Measurements from ENCODE around the gene TMEM131L.
A peak's percentile ranks its signal among the peaks of the same experiment; 100 is the strongest.

TMEM131L gene

GRCh38 chr4:153486281-153487151 is 20.4 kb downstream of the TMEM131L start:
- Histone ChIP-seq H3K4me2 (ENCODE audit: low read length) (peak overlapping the region; percentile 81), H3K79me2 (ENCODE audit: control insufficient read depth, low read length) (peaks cover 100% of the 10 kb centered on the region), H3F3A (ENCODE audit: control insufficient read depth, insufficient read depth) (peaks cover 43% of the 10 kb centered on the region), H3K9me2 (replicated peaks; ENCODE audit: control insufficient read depth, low read length) (no peaks in the 10 kb centered on the region), H3K27ac (ENCODE audit: low read depth, low read length) (peak overlapping the region; percentile 59), H3K27me3 (ENCODE audit: control insufficient read depth, low read length) (no peaks in the 10 kb centered on the region), H3K4me1 (ENCODE audit: control insufficient read depth, low read length) (peaks cover 95% of the 10 kb centered on the region), H3K36me3 (ENCODE audit: control insufficient read depth, low read length) (peaks cover 92% of the 10 kb centered on the region), H3K9me3 (ENCODE audit: control insufficient read depth, insufficient read depth, low read length) (no peaks in the 10 kb centered on the region), H4K20me1 (ENCODE audit: control insufficient read depth, insufficient read depth, low read depth, low read length) (peaks cover 77% of the 10 kb centered on the region), H3K4me3 (ENCODE audit: low read length) (peak overlapping the region; percentile 62)
- TF ChIP-seq EZH2phosphoT487 (IDR thresholded peaks at IDR 0.05; ENCODE audit: borderline replicate concordance, low read length) = no peak
- TF ChIP-seq CTCF (IDR thresholded peaks at IDR 0.05; ENCODE audit: low read depth, low read length, poor library complexity, severe bottlenecking) = no peak

- TF ChIP-seq EZH2phosphoT487 (IDR thresholded peaks at IDR 0.05; ENCODE audit: borderline replicate concordance, low read length) (no peak), CTCF (IDR thresholded peaks at IDR 0.05; ENCODE audit: low read depth, low read length, poor library complexity, severe bottlenecking) (no peak)
- H3K79me2 ChIP-seq (ENCODE audit: control insufficient read depth, low read length) = peaks cover 100% of the 10 kb centered on the region
- peak overlapping the region; percentile 62 for H3K4me3 ChIP-seq (ENCODE audit: low read length)
- H3K4me1 ChIP-seq (ENCODE audit: control insufficient read depth, low read length) = peaks cover 93% of the 10 kb centered on the region
- peaks cover 89% of the 10 kb centered on the region for H3K36me3 ChIP-seq (ENCODE audit: control insufficient read depth, low read length)
- no peaks in the 10 kb centered on the region for H3K9me3 ChIP-seq (ENCODE audit: control insufficient read depth, insufficient read depth, low read length)
- no peaks in the 10 kb centered on the region for H3K27me3 ChIP-seq (ENCODE audit: control insufficient read depth, low read length)
- H3F3A ChIP-seq (ENCODE audit: control insufficient read depth, insufficient read depth) = peaks cover 56% of the 10 kb centered on the region
- no peaks in the 10 kb centered on the region for H3K9me2 ChIP-seq (replicated peaks; ENCODE audit: control insufficient read depth, low read length)
- peak overlapping the region; percentile 59 for H3K27ac ChIP-seq (ENCODE audit: low read depth, low read length)
- peak overlapping the region; percentile 81 for H3K4me2 ChIP-seq (ENCODE audit: low read length)
- peaks cover 83% of the 10 kb centered on the region for H4K20me1 ChIP-seq (ENCODE audit: control insufficient read depth, insufficient read depth, low read depth, low read length)
Observed at GRCh38 chr4:153488006-153488891, 22.1 kb downstream of the TMEM131L start.

GRCh38 chr4:153489856-153490558 is 23.8 kb downstream of the TMEM131L start:
- H3K4me1 ChIP-seq (ENCODE audit: control insufficient read depth, low read length) = peaks cover 98% of the 10 kb centered on the region
- H3K27ac ChIP-seq (ENCODE audit: low read depth, low read length) = peak overlapping the region; percentile 59
- peaks cover 84% of the 10 kb centered on the region for H4K20me1 ChIP-seq (ENCODE audit: control insufficient read depth, insufficient read depth, low read depth, low read length)
- peak overlapping the region; percentile 45 for H3K4me3 ChIP-seq (ENCODE audit: low read length)
- H3K79me2 ChIP-seq (ENCODE audit: control insufficient read depth, low read length) = peaks cover 100% of the 10 kb centered on the region
- TF ChIP-seq CTCF (IDR thresholded peaks at IDR 0.05; ENCODE audit: low read depth, low read length, poor library complexity, severe bottlenecking) = no peak
- TF ChIP-seq EZH2phosphoT487 (IDR thresholded peaks at IDR 0.05; ENCODE audit: borderline replicate concordance, low read length) = no peak
- no peaks in the 10 kb centered on the region for H3K27me3 ChIP-seq (ENCODE audit: control insufficient read depth, low read length)
- no peaks in the 10 kb centered on the region for H3K9me3 ChIP-seq (ENCODE audit: control insufficient read depth, insufficient read depth, low read length)
- no peaks in the 10 kb centered on the region for H3K9me2 ChIP-seq (replicated peaks; ENCODE audit: control insufficient read depth, low read length)
- H3K4me2 ChIP-seq (ENCODE audit: low read length) = peak overlapping the region; percentile 81
- peaks cover 63% of the 10 kb centered on the region for H3F3A ChIP-seq (ENCODE audit: control insufficient read depth, insufficient read depth)
- peaks cover 95% of the 10 kb centered on the region for H3K36me3 ChIP-seq (ENCODE audit: control insufficient read depth, low read length)
